DMS 273 treated with DMSO at 0.1 percent for 48 hours (cell line): ENCODE results near the gene SOCS1.
"Not testable (repeated sequence)": the region's sequence is repeated elsewhere in the genome, so short reads cannot be mapped to it uniquely, and the experiment has no call there.

Experiments used
- DNase-seq: peaks from one replicate; lab custom pipeline; 2025; lab: John Stamatoyannopoulos, UW

The SOCS1 gene, protein sequence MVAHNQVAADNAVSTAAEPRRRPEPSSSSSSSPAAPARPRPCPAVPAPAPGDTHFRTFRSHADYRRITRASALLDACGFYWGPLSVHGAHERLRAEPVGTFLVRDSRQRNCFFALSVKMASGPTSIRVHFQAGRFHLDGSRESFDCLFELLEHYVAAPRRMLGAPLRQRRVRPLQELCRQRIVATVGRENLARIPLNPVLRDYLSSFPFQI

DNA sequence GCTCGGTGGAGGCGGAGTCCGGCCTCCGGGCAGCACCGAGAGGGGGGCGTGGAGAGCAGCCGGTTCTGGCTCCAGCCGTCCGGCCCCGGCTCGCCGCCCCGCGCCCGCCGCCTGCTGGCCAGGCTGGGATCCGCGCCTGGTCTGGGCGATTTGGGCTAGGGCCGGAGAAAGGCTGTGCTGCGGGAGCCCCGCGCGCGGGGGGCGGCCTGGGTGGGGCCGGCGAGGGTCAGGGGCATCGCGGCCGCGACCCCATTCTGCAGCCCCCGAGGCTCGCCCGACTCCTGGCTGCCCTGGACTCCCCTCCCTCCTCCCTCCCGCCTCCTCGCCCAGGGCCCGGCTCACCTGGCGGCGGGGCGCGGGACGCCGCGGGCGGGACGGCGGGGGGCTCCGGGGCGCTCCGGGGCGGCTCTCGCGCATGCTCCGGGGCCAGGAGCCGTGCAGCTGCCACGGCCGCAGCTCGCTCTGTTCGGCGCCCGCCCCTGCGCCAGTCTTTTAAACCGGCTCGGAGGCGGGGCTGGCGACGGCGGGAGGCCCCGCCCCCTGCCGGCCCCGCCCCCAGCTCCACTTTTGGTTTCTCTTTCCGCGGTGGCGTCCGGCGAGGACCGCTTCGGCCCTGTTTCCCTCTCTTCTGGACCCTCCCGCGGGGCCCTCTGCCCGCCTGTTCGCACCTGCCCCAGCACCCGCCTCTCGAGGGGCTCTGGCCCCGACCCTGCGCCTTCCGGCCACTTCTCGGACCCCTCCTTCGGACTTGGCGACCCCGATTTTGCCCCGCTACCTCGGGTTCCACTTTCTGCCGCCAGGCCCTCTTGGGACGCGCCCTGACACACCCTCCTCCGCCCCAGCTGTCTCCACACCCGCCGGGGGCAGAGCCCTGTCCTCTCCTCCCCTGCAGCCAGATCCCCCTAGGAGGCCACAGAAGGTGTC, at the start of gene SOCS1:
Gene SOCS1, minus strand, starts transcription at position 468 of the 924 bp plus-strand sequence. CDS start 726 bp downstream, outside the sequence.
- peak; percentile 48 for DNase-seq

GRCh38 chr16:11303405-11304138, 47.6 kb upstream of the SOCS1 start:
- DNase-seq: peak; percentile 53

DNA sequence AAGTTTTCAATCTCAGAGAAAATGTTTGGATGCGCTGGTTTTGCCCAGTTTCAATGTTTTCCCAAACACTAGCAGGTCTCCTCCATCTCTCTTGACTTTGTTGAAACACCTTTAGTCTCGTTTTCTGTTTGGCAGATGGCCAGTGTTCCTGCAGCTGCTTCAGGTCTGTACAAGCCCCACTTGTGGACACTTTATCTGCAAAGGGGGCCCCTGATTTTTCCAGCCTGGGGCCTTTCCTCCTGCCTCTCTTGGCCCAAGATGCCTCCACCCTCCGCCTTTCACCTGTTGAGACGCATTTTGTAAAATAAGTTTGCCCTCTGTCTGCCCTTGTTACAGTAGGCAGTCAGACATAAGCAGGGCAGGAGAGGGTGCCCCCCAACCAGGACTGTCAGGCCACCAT, 47.0 kb upstream of the SOCS1 start:
- peak; percentile 21 for DNase-seq

DNA sequence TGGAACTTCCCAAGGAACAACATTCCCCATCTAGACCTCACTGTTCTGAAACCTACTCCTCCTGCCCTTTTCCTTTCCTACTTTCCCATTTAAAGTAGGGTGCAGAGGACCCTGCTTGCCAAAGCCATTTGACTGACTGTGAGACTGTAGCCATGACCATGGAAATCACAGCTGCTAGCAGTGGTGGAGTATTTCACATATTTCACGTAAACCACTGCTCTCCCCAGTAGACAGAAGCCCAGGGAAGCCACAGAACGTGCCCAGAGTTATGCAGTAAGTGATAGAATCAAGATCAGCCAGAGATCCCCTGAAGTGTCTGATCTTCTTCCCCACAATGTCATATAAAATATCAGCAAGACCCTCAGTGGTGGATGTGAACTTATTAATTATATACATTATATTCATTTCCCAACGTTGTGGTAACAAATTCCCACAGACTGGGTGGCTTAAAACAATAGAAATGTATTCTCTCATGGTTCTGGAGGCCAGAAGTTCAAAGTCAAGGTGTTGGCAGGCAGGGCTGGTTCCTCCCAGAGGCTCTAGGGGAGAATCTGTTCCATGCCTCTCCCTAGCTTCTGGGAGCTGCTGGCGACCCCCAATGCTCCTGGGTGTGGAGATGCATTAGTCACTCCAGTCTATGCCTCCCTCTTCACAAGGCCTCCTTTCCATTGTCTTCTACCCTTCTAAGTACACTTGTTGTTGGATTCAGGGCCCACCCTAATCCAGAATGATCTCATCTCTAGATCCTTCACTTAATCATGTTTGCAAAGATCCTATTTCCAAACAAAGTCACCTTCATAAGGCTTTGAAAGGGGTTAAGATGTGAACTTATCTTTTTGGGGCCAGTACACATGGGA, 45.9 kb upstream of the SOCS1 start:
- no peak for DNase-seq

DNA sequence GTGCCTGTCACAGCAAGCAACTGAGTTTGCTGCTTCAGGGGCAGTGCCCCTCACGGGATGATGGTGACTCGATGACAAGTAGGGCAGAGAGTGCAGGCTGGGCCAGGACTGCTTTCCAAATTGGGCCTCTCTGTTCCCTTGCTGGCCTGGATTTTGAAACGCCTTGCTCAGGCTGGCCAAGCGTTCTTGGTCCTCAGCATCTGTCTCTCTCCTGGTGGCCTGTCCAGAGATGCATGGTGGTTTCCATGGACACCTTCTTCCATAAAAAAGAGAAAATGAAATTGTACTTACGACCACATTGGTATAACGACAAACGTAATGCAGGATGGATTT, 44.5 kb upstream of the SOCS1 start:
- no peak for DNase-seq

GRCh38 chr16:11299865-11300559, 44.0 kb upstream of the SOCS1 start:
- no peak for DNase-seq

DNA sequence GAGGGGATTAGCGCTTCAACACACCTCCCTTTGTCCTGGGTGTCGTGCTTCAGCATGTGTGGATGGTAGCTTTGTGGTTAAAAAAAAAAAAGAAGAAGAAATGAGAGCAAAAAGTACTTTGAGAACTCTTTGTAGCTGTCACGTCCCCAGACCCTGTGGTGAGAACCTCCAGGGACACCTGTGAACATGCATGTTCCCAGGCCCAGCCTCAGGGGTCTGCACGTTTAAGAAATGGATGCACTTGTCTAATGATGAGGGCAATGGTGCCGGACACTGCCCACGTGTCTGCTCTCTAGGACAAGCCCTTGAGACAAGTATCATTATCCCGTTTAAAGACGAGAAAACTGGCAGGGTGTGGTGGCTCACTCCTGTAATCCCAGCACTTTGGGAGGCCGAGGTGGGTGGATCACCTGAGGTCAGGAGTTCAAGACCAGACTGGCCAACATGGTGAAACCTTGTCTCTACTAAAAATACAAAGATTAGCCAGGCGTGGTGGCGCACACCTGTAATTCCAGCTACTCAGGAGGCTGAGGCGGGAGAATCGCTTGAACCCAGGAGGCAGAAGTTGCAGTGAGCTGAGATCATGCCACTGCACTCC, 43.0 kb upstream of the SOCS1 start:
- DNase-seq: not testable (repeated sequence)

- DNase-seq: no peak
These were observed 42.3 kb upstream of the SOCS1 start for GRCh38 chr16:11298143-11298900.

- DNase-seq: peak; percentile 47
These were observed 41.6 kb upstream of the SOCS1 start for GRCh38 chr16:11297492-11298142.

DNA sequence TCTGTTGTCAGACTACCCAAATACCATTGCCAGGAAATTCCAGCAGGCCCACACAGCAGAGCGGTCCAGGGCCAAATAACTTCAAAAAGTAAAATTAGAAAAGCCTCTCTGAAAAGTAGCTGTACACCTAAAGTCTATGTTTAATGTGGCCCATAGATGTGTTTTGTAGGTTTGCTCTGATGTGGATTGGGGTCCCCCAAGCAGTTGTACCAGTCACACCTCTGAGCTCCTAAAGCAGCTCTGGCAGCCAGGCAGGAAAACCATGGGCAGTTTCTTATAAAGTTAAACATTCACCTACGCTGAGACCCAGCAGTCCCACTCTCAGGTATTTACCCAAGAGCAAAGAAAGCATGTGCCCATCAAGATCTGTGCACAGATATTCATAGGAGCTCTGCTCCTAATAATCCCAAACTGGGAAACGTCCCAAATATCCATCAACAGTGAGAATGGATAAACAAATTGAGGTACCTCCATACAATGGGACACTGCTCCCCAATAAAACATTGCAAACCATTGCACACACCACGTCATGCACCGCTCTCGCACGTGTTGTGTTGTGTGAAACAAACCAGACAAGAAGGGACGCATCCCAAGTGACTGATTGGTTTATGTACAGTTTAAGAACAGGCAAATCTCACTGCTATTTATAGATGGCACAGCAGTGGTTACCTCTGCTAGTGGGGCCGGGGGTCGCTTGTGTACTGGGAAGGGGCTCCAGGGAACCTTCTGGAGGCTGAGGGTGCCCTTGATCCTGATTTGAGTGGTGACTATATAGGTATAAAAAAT, 40.9 kb upstream of the SOCS1 start:
- no peak for DNase-seq

GRCh38 chr16:11296351-11296705, 40.3 kb upstream of the SOCS1 start:
- no peak for DNase-seq

DNA sequence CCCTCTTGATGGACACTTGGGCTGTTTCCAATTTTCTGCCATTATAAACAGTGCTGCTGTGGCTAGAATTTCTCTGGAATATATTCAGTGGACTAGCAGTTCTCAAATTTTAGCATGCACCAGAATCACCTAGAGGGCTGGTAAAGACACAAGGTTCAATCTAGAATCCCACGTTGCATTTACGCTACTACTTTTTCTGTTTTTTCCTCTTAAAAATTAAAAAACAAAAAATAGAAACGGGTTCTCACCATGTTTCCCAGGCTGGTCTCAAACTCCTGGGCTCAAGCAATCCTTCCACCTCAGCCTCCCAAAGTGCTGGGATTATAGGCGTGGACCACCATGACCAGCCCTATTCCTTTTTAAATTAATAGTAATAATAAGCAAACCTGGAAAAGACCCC, 39.7 kb upstream of the SOCS1 start:
- DNase-seq: no peak

DNA sequence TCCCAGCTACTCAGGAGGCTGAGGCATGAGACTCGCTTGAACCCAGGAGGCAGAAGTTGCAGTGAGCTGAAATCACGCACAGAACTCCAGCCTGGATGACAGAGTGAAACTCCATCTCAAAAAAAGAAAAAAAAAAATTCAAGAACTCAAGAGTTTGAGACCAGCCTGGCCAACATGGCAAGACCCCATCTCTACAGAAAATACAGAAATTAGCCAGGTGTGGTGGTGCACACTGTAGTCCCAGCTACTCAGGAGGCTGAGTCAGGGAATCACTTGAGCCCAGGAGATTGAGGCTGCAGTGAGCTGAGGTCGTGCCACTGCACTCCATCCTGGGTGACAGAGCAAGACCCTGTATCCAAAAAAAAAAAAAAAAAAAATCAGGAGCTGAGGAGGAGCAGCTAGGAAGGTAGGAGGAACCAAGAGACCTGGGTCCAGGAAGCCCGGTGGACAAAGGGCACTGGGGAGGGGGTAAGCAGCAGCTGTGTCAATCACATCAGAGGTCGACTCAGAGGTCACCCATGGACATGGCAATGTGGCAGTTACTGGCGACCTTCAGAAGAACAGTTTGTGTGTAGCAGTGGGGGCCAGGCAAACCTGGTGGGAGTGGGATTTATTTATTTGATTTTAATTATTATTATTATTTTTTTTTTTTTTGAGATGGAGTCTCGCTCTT, 36.2 kb upstream of the SOCS1 start:
- DNase-seq: no peak

DNA sequence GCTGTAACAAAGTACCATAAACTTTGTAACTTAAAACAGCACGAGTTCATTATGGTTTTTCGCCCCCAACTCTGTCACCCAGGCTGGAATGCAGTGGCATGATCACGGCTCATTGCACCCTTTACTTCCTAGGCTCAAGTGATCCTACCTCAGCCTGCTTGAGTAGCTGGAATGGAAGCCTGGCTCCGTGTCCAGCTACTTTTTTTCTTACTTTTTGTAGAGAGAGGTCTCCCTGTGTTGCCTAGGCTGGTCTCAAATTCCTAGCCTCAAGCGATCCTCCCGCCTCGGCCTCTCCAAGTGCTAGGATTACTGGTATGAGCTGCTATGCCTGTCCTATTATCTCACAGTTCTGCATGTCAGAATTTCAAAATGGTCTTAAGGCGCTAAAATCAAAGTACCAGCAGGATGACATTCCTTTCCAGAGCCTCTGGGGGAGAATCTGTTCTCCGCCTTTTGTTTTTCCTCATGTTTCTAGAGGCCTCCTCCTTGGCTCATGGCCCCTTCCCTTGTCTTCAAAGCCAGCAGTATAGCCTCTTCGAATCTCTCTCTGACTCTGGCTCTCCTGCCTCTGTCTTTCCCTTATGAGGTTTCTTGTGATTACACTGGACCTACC, 35.2 kb upstream of the SOCS1 start:
- no peak for DNase-seq

DNA sequence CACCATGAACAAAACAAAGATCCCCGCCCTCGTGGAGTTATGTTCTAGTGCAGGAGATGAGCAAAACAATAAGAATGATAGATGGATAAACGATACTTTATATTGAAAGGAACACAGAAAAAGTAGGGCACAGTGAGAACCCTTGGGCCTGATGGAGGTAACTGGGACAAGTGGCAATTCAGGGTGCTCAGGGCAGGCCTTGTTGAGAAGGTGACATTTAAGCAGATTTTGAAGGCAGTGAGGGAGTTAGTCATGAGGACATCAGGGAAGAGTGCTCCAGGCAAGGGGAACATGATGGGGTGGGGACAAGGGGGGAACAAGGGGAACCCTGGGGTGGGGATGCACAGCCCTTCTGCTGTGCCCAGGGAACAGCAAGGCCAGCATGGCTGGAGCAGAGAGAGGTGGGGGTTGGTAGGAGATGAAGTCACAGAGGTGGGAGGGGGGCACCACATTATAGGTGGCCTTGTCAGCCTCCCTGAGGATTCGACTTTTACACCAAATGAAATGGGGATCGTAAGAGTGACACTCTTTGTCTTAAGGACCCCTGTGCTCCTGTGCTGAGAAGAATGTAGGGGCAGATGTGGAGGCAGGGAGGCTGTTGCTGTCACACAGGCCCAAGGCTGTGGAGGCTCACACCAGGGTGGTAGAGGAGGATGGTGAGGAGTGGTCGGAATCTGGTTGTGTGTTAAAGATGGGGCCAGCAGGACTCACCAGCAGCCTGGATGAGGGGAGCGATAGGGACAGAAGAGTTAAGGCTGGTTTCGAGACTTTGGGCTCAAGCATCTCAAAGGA, 34.3 kb upstream of the SOCS1 start:
- no peak for DNase-seq

DNA sequence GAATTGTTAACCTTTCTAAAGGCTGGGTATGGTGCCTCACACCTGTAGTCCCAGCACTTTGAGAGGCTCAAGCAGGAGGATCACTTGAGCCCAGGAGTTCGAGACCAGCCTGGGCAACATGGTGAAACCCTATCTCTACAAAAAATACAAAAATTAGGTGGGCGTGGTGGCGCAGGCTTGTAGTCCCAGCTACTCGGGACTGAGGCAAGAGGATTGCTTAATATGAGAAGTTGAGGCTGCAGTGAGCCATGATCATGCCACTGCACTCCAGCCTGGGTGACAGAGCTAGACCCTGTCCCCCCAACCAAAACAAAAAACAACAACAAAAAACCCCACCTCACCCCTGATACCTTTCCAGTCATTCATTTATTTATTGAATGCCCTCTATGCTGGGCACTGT, 33.7 kb upstream of the SOCS1 start:
- DNase-seq: not testable (repeated sequence)

- DNase-seq: no peak
These were observed 33.2 kb upstream of the SOCS1 start for GRCh38 chr16:11289202-11289601.
